HCT116 (cell line): Measurements from ENCODE around the gene KDM2B. TPM values are rescaled to one million over a fixed set of nuclear protein-coding genes. Genes with fewer than 3 reads are reported as not detected.

Experiments used
- CBX3 ChIP-seq: IDR thresholded peaks from 2 replicates; pipeline ENCODE4 v1.6.1; 2012; ENCODE audit warnings: low read depth
- CEBPB ChIP-seq: IDR thresholded peaks from 2 replicates; pipeline ENCODE4 v1.6.1; 2012; ENCODE audit warnings: low read depth
- EGR1 ChIP-seq: IDR thresholded peaks from 2 replicates; pipeline ENCODE4 v1.6.1; 2012; ENCODE audit warnings: low read depth
- ELF1 ChIP-seq: IDR thresholded peaks from 2 replicates; pipeline ENCODE4 v1.6.1; 2012; ENCODE audit warnings: low read depth, borderline replicate concordance
- EZH2phosphoT487 ChIP-seq: fragments of 200-600 bp; IDR thresholded peaks from 2 replicates; pipeline ENCODE4 v1.6.1; 2018; ENCODE audit warnings: antibody characterized with exemption, borderline replicate concordance
- FOSL1 ChIP-seq: IDR thresholded peaks from 2 replicates; pipeline ENCODE4 v1.6.1; 2012; ENCODE audit warnings: low read depth
- JUND ChIP-seq: IDR thresholded peaks from 2 replicates; pipeline ENCODE4 v1.6.1; 2012
- POLR2A ChIP-seq: IDR thresholded peaks from 2 replicates; pipeline ENCODE4 v1.7.0; 2011; ENCODE audit warnings: borderline replicate concordance; ENCODE audit not compliant: insufficient read depth, insufficient read length; ENCODE audit errors: extremely low read depth
- RAD21 ChIP-seq: IDR thresholded peaks from 2 replicates; pipeline ENCODE4 v1.6.1; 2012; ENCODE audit warnings: low read depth, mild to moderate bottlenecking
- REST ChIP-seq: IDR thresholded peaks from 2 replicates; pipeline ENCODE4 v1.6.1; 2012; ENCODE audit warnings: low read depth
- SP1 ChIP-seq: IDR thresholded peaks from 2 replicates; pipeline ENCODE4 v1.6.1; 2012; ENCODE audit warnings: low read depth
- SRF ChIP-seq: IDR thresholded peaks from 2 replicates; pipeline ENCODE4 v1.6.1; 2012; ENCODE audit warnings: low read depth
- YY1 ChIP-seq: IDR thresholded peaks from 2 replicates; pipeline ENCODE4 v1.6.1; 2011; ENCODE audit warnings: low read length, low read depth, moderate library complexity, mild to moderate bottlenecking; ENCODE audit not compliant: insufficient replicate concordance; ENCODE audit errors: extremely low read depth
- ZFX ChIP-seq: fragments of 450-650 bp; IDR thresholded peaks from 2 replicates; pipeline ENCODE4 v1.6.1; 2017
- ZNF274 ChIP-seq: fragments of 200-500 bp; sonication (Bioruptor generic); IDR thresholded peaks from 2 replicates; pipeline ENCODE4 v1.6.1; 2014; ENCODE audit warnings: mild to moderate bottlenecking, low read depth, low read length, inconsistent platforms
- total RNA-seq: library from RNA; stranded (reverse); gene quantifications from one replicate; pipeline ENCODE4 v1.2.1, GENCODE V29; 2021; ENCODE audit not compliant: unreplicated experiment

Gene KDM2B
- total RNA-seq, 1 experiment from 2014 or later = 36.7 TPM

- TF ChIP-seq CEBPB = no peak
- no peak for TF ChIP-seq REST
- no peak for TF ChIP-seq ZNF274
- TF ChIP-seq ZFX = peak; percentile 74
- no peak for TF ChIP-seq CBX3
- no peak for TF ChIP-seq RAD21
- no peak for TF ChIP-seq SP1
- no peak for TF ChIP-seq ELF1
- TF ChIP-seq EGR1 = peak; percentile 97
- no peak for TF ChIP-seq EZH2phosphoT487
- TF ChIP-seq JUND = no peak
- TF ChIP-seq SRF = no peak
- TF ChIP-seq FOSL1 = no peak
- TF ChIP-seq YY1 = no peak
- TF ChIP-seq POLR2A = no peak
- TF ChIP-seq, all 23 proteins: peak for 5
These were observed 45.4 kb upstream of the KDM2B start, which contains the start of gene ORAI1 (continued) for GRCh38 chr12:121626087-121626852.
